A673 (cell line): ENCODE results near the gene SOX11. TPM values are rescaled to one million over a fixed set of nuclear protein-coding genes. Genes with fewer than 3 reads are reported as not detected.
A peak's percentile ranks its signal among the peaks of the same experiment; 100 is the strongest.

ENCODE experiments used
- BruUV-seq: library from RNA; stranded (reverse); fragments of 400-500 nt; replicated peaks from 2 replicates; lab custom pipeline; 2021; lab: Mats Ljungman, UMichigan
- CTCF ChIA-PET: fragments of 300-600 bp; sonication (Branson Sonifier 250); formaldehyde crosslinking; loops from one replicate; lab custom pipeline; 2022; ENCODE audit warnings: antibody characterized with exemption; lab: Charles Lee
- POLR2A ChIA-PET: fragments of 300-600 bp; sonication (Branson Sonifier 250); formaldehyde crosslinking; loops from one replicate; lab custom pipeline; 2022; ENCODE audit warnings: antibody characterized with exemption; ENCODE audit not compliant: low non-redundant PET; lab: Charles Lee
- DNase-seq: peaks from one replicate; pipeline ENCODE4 v3.0.0-alpha.2; 2015; ENCODE audit warnings: low spot score
- H3K27ac ChIP-seq: fragments of 200-600 bp; sonication (generic); 2 replicates; pipeline ENCODE4 v1.5.1; 2016; ENCODE audit warnings: mixed run types, low read depth, mild to moderate bottlenecking, mixed read lengths, antibody characterized with exemption, low read length; ENCODE audit not compliant: poor library complexity, severe bottlenecking
- H3K27me3 ChIP-seq: fragments of 200-600 bp; sonication (generic); replicated peaks from 2 replicates; pipeline ENCODE4 v1.6.1; 2017; ENCODE audit warnings: mixed run types, low read depth, mild to moderate bottlenecking, mixed read lengths, antibody characterized with exemption, low read length; ENCODE audit not compliant: insufficient read depth, poor library complexity
- H3K36me3 ChIP-seq: fragments of 200-600 bp; sonication (generic); 2 replicates; pipeline ENCODE4 v1.6.1; 2016; ENCODE audit warnings: mixed run types, mild to moderate bottlenecking, mixed read lengths, antibody characterized with exemption, low read length; ENCODE audit not compliant: insufficient read depth, poor library complexity, severe bottlenecking
- H3K4me1 ChIP-seq: fragments of 200-600 bp; sonication (generic); 2 replicates; pipeline ENCODE4 v1.6.1; 2017; ENCODE audit warnings: mixed run types, mild to moderate bottlenecking, mixed read lengths, antibody characterized with exemption, low read length; ENCODE audit not compliant: insufficient read depth, poor library complexity, severe bottlenecking
- H3K4me3 ChIP-seq: fragments of 200-600 bp; sonication (generic); 2 replicates; pipeline ENCODE4 v1.5.1; 2016; ENCODE audit warnings: low read depth, mixed run types, mild to moderate bottlenecking, mixed read lengths, low read length; ENCODE audit not compliant: poor library complexity, severe bottlenecking
- H3K9me3 ChIP-seq: fragments of 200-600 bp; sonication (generic); 2 replicates; pipeline ENCODE4 v1.6.1; 2016; ENCODE audit warnings: mixed run types, low read depth, mild to moderate bottlenecking, mixed read lengths, antibody characterized with exemption, low read length; ENCODE audit not compliant: poor library complexity, severe bottlenecking
- CTCF ChIP-seq: fragments of 300-800, 200-600 bp; sonication (generic); conservative IDR thresholded peaks from 2 replicates; pipeline ENCODE4 v1.5.1; 2017; ENCODE audit warnings: low read depth, mild to moderate bottlenecking, antibody characterized with exemption, low read length, moderate library complexity, mixed read lengths
- EZH2 ChIP-seq: fragments of 200-600 bp; sonication (generic); IDR thresholded peaks from 2 replicates; pipeline ENCODE4 v1.6.1; 2017; ENCODE audit warnings: borderline replicate concordance, low read depth, mild to moderate bottlenecking, mixed read lengths, antibody characterized with exemption, low read length; ENCODE audit not compliant: poor library complexity, severe bottlenecking
- intact Hi-C: fragments of 100-400 bp; cut with micrococcal nuclease; formaldehyde crosslinking; loops from one replicate; pipeline ENCODE4 v1.10.0; 2022; ENCODE audit not compliant: unreplicated experiment
- total RNA-seq: library from RNA; stranded (reverse); gene quantifications from 2 replicates; pipeline ENCODE4 v1.2.3, GENCODE V29; 2021

The SOX11 gene
- total RNA-seq, 1 experiment from 2014 or later = 73.9 TPM

DNA sequence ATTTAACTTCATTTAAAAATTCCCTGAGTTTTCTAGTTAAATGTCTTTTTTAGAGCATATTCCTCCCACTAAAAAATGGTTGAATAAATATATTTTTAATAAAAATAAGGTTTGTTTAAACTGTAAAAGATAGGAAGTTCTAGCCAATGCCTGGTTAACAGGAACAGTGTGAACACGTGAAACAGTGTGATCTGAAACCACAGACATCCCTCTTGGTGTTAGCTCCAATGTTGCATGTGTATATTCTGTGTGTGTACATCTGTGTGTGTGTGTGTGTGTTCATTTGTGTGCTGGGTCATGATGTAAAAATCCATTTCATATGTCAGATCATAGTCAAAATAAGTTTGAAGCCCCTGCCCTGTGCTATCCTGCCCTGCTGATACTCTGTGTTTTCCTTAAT lies 6.1 kb upstream of the SOX11 start:
- ChIA-PET POLR2A (no interaction called here), CTCF (no interaction called here)
- BruUV-seq = no TSS peak
- Histone ChIP-seq H3K4me1 (no peaks in the 10 kb centered on the region), H3K9me3 (no peaks in the 10 kb centered on the region), H3K4me3 (no peak overlapping the region), H3K36me3 (no peaks in the 10 kb centered on the region), H3K27me3 (no peaks in the 10 kb centered on the region), H3K27ac (no peak overlapping the region)
- intact Hi-C loops = no loop called here
- no peak for TF ChIP-seq CTCF
- TF ChIP-seq EZH2 = no peak
- no peak for DNase-seq

DNA sequence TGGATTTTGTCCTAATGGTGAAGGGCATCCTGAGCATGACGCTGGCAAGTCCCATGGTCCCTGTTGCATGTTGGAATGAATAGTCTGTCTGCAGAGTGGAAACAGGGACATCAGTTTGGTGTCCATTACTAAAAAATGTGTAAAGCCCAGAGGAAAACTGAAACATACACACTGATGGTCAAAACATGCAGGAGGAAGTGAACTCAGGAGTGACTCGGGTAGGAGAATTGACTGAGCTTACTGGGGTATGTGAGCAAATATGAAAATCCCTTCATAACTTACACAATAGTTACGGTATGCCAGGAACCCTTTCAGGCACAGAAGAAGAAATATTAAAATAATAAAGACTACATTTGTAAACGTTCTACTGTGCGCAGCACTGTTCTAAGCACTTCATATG lies 5.6 kb upstream of the SOX11 start:
- intact Hi-C loops = no loop called here
- TF ChIP-seq CTCF = no peak
- no peak for TF ChIP-seq EZH2
- Histone ChIP-seq H3K36me3 (no peaks in the 10 kb centered on the region), H3K9me3 (no peaks in the 10 kb centered on the region), H3K4me3 (no peak overlapping the region), H3K4me1 (no peaks in the 10 kb centered on the region), H3K27ac (no peak overlapping the region), H3K27me3 (no peaks in the 10 kb centered on the region)
- ChIA-PET CTCF (no interaction called here), POLR2A (no interaction called here)
- DNase-seq = no peak
- no TSS peak for BruUV-seq

DNA sequence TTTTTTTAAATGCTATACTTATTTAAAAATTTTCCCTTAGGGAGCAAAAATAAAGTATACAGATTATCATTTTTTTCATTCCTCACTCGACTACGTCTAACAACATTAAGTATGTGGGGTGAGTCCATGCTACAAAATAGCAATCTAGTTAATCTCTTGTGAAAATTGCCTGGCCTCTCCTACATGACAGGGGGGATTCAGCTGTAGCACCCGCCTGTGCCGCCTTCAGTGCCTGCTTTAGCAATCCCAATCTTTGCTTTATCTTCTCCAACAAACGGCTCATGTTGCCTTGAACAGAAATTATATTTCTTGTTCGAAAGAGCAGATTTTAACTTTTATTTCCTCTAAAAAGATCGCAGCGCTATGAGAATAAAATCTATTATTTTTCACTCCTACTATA lies 2.4 kb upstream of the SOX11 start:
- ChIA-PET POLR2A (no interaction called here), CTCF (no interaction called here)
- no peaks in the 10 kb centered on the region for H3K4me1 ChIP-seq
- BruUV-seq = no TSS peak
- peak overlapping the region; percentile 86 for H3K4me3 ChIP-seq
- DNase-seq = no peak
- intact Hi-C loops = loop anchor here (2.0 to 10.0 kb wide), 8 partner anchors 145 to 1955 kb away; no protein-coding TSS in a partner anchor
- peaks cover under 1% of the 10 kb centered on the region for H3K36me3 ChIP-seq
- H3K27me3 ChIP-seq = no peaks in the 10 kb centered on the region
- H3K9me3 ChIP-seq = no peaks in the 10 kb centered on the region
- no peak for TF ChIP-seq CTCF
- TF ChIP-seq EZH2 = no peak
- H3K27ac ChIP-seq = no peak overlapping the region
